HG02981 (cell line): ENCODE data around the gene RAD51B.

ENCODE experiments used
- ATAC-seq: cut with Tn5 transposase; IDR thresholded peaks from one replicate; pipeline ENCODE4 v1.9.1; 2021; ENCODE audit warnings: mild to moderate bottlenecking, moderate library complexity; ENCODE audit not compliant: unreplicated experiment

The RAD51B gene

GRCh38 chr14:68370057-68370360, 550.4 kb downstream of the RAD51B start:
- no peak for ATAC-seq

GRCh38 chr14:68372368-68372767, 552.8 kb downstream of the RAD51B start:
- ATAC-seq, result no peak

GRCh38 chr14:68373124-68373646, 553.6 kb downstream of the RAD51B start:
- ATAC-seq, result no peak

GRCh38 chr14:68373847-68374444, 554.4 kb downstream of the RAD51B start:
- no peak for ATAC-seq

- ATAC-seq, result no peak
Measured at GRCh38 chr14:68374682-68375081, 555.1 kb downstream of the RAD51B start.

GRCh38 chr14:68375376-68375775, 555.8 kb downstream of the RAD51B start:
- no peak for ATAC-seq

- no peak for ATAC-seq
Measured at GRCh38 chr14:68376067-68376779, 556.6 kb downstream of the RAD51B start.

GRCh38 chr14:68377006-68377405, 557.4 kb downstream of the RAD51B start:
- ATAC-seq, result no peak

GRCh38 chr14:68377459-68377858, 557.9 kb downstream of the RAD51B start:
- ATAC-seq, result no peak

GRCh38 chr14:68379510-68380328, 560.1 kb downstream of the RAD51B start:
- no peak for ATAC-seq

GRCh38 chr14:68380329-68380741, 560.8 kb downstream of the RAD51B start:
- peak; percentile 75 for ATAC-seq

GRCh38 chr14:68384335-68384734, 564.8 kb downstream of the RAD51B start:
- no peak for ATAC-seq

GRCh38 chr14:68384881-68385280, 565.3 kb downstream of the RAD51B start:
- no peak for ATAC-seq

- ATAC-seq, result no peak
Measured at GRCh38 chr14:68386446-68386845, 566.9 kb downstream of the RAD51B start.

- ATAC-seq, result no peak
Measured at GRCh38 chr14:68386950-68387779, 567.6 kb downstream of the RAD51B start.

- no peak for ATAC-seq
Measured at GRCh38 chr14:68389943-68390342, 570.4 kb downstream of the RAD51B start.

GRCh38 chr14:68390741-68391140, 571.2 kb downstream of the RAD51B start:
- ATAC-seq, result no peak

GRCh38 chr14:68391311-68392014, 571.9 kb downstream of the RAD51B start:
- ATAC-seq, result no peak

GRCh38 chr14:68392393-68393141, 573.0 kb downstream of the RAD51B start:
- ATAC-seq, result no peak

GRCh38 chr14:68393259-68393658, 573.7 kb downstream of the RAD51B start:
- no peak for ATAC-seq
